Measurements from ENCODE around the gene ACBD5.
"Not testable (repeated sequence)": the region's sequence is repeated elsewhere in the genome, so short reads cannot be mapped to it uniquely, and the experiment has no call there.

ACBD5 gene, protein sequence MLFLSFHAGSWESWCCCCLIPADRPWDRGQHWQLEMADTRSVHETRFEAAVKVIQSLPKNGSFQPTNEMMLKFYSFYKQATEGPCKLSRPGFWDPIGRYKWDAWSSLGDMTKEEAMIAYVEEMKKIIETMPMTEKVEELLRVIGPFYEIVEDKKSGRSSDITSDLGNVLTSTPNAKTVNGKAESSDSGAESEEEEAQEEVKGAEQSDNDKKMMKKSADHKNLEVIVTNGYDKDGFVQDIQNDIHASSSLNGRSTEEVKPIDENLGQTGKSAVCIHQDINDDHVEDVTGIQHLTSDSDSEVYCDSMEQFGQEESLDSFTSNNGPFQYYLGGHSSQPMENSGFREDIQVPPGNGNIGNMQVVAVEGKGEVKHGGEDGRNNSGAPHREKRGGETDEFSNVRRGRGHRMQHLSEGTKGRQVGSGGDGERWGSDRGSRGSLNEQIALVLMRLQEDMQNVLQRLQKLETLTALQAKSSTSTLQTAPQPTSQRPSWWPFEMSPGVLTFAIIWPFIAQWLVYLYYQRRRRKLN

DNA sequence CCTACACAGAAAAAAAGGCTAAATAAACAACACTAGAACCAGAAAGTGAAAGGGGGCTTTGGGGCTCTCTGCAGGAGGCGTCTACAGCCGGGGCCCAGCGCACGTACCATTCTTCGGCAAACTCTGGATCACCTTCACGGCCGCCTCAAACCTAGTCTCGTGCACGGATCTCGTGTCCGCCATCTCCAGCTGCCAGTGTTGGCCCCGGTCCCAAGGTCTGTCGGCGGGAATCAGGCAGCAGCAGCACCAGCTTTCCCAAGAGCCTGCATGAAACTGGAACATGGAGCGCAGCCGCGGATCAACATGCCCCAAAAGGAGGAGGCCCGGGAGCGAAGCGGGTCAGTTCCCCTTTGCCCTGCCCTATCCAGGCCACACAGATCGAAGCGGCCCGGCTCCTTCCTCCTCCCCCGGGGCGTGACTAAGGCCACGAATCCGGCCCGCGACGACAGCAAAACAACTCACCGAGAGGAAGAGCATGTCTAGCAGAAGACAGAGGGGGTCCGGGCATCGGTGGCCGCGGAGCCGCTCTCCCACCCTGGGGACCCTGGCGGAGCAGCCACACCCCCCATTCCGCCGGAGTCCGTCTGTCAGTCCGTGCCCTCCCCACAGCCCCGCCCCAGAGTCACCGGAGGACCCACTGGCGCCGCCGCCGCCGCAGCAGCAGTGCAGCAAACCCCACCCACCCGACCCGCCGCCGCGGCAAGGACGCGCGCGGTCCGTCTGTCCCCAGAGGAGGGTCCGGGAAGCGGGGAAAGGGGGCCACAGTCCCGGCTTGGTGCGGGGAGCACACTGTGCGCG, at the start of gene ACBD5:
Gene ACBD5, minus strand, starts transcription at position 586 of the 798 bp plus-strand sequence. Its CDS starts 109 bp downstream, at position 477.
- peak; percentile 55 for DNase-seq (ENCODE audit: low spot score)

DNA sequence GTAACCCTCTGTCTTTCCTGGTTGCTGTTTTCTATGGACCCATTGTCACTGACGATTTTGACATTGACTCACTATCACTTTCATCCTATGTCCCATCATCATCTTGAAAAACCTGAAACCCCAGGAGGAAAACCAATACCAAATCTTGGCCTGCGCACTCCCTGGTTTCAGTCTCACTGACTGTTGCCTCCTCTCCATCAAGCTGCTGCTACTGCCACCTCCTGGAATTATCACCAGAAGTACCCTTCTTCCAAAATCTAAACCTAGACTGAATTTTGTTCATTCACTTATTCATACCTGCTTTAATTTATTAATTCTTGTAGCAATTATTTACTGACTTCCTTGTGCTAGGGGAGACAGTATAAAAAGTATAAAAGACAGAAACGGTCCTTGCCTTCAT, 44.5 kb upstream of the ACBD5 start:
- DNase-seq (ENCODE audit: low spot score): no peak

DNA sequence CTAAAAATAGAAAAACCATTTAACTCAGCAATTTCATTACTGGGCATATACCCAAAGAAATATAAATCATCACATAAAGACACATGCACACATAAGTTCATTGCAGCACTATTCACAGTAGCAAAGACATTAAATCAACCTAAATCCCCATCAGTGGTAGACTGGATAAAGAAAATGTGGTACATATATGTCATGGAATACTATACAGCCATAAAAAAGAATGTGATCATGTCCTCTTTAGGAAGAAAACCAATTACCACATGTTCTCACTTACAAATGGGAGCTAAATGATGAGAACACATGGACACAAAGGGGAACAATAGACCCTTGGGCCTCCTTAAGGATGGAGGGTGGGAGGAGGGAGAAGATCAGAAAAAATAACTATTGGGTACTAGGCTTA, 36.0 kb upstream of the ACBD5 start:
- no peak for DNase-seq (ENCODE audit: low spot score)

DNA sequence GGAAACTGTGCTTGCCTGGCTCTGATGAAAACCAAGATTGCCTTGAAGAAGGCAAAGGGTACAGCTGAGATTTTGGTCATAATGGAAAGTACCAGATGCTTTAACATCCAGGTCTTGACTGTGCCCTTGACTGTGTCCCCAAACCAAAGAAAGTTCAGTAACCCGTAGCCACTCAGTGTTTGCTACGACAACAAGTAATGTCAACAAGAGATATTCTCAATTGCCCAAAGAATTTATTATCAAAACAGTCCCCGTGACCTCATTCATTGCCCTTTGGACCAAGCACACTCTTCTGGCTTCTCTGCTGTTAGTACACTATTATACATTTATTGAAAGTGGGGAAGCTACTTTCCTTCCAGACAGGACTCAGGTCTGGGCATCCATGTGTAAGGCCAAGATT, 25.4 kb upstream of the ACBD5 start:
- not testable (repeated sequence) for DNase-seq (ENCODE audit: low spot score)

DNA sequence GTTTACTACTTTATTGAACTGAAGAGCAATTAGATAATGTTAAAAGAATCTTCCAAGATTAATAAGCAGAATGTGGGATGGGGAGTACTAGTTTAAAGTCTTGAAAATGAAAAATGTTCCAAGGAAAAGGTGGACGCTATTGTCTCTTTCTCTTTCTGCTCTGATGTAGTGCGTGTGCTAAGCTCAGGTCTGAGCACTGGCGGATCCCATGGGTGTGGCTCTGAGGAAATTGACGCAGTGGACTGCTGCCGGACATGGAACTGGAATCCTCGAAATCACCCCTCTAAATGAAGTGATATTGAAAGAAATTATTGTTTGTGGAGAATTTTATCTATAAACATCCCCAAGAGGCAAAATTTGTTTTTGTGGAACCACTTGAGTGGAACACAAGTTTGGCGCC, 22.2 kb upstream of the ACBD5 start:
- DNase-seq (ENCODE audit: low spot score): not testable (repeated sequence)

DNA sequence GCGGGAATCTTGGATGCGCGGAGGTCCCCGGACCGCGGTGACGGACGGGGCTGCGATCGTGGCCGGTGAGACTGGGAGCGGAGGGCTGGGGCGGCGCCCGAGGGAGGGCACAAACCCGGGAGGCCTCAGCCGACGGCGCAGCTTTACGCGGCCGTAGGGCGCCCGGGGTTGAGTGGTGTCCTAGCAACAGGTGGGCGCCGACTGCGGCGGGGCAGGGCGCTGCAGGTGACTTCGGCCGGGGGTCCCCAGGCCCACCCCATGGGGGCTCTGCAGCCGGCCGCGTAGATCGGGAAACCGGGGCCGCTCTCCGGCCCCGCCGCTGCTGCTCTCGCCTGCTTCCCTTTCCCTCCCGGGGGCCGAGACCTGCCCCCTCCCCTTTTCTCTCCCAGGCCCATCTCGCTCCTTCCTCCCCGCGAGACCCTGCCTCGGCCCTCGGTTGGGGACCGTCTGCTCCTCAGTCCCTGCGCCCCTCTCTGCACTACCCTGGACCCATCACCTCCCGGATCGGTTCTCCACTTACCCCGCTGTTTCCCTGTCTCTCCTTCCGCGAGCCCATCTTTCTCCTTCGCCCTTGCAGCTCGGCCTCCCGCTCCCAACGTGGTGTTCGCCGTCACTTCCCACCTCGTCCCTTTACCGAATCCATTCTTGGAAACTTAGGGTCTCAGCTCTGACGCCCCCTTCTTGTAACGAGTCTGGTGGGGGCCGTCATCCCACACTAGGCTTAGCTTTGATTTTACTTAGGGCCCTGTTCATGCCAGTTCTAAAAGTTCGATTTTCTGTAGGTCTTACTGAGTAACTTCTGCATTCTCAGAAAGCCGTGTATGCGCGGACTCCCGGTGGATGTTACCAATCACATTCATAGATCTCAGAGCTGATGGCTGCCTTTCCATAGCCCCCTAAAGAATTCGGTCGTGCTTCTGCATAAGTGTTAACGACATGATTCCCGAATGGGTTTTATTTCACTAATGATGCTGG, 18.5 kb upstream of the ACBD5 start:
- DNase-seq (ENCODE audit: low spot score): no peak

DNA sequence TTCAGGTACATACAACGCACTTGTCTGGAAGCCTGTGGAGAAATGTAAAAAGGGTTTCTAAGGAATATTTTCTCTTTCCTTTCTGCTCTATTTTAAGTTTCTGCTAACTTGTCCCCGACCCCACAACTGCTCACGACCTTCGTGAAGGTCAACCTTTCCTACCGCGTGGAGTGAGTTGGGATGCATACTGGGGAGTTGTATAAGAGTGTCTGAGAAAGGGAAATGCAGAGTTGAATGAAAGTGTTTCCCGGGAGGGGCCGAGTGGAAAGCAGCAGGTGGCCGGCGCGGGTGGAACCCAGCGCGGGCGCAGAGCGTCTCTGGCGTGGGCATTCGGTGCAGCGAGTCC, 17.9 kb upstream of the ACBD5 start:
- DNase-seq (ENCODE audit: low spot score): no peak

DNA sequence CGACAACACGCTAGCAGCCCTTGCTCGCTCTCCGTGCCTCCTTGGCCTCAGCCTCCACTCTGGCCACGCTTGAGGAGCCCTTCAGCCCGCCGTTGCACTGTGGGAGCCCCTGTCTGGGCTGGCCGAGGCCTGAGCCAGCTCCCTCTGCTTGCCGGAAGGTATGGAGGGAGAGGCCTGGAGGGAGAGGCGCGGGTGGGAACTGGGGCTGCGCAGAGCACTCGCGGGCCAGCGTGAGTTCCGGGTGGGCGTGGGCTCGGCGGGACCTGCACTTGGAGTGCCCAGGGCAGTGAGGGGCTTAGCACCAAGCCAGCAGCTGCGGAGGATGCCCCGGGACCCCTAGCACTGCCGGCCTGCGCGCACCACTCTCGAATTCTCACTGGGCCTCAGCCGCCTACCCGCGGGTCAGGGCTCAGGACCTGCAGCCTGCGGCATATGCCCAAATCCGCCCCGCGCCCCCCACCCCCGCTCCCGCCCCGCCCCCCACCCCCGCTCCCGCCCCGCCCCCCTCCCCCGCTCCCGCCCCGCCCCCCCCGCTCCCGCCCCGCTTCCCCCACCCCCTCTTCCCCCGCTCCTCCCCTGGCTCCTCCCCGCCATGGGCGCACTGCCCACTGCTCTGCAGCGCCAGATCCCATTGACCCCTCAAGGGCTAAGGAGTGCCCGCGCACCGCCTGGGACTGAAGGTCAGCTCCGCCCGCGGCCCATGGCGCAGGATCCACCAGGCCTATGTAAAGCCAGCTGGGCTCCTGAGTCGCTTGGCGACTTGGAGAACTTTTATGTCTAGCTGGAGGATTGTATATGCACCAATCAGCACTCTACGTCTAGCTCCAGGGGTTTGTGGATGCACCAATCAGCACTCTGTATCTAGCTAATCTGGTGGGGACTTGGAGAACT, 15.9 kb upstream of the ACBD5 start:
- DNase-seq (ENCODE audit: low spot score): no peak

DNA sequence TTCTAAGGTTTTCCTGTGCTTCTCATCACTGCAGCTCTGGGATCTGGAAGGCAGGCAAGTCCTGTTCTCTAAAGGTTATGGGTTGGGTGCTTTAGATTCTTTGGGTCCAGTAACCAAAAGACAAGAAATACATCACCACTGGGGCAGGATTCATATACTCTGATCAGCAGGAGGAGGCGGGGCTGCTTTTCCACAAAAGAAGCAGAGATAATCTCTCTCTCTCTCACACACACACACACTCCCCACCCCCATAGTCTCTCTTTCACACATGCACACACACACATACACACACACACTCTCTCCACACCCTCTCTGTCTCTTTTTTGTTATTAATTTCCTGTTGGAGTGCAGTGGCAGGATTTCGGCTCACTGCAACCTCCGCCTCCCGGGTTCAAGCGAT, 13.0 kb upstream of the ACBD5 start:
- DNase-seq (ENCODE audit: low spot score): no peak

DNA sequence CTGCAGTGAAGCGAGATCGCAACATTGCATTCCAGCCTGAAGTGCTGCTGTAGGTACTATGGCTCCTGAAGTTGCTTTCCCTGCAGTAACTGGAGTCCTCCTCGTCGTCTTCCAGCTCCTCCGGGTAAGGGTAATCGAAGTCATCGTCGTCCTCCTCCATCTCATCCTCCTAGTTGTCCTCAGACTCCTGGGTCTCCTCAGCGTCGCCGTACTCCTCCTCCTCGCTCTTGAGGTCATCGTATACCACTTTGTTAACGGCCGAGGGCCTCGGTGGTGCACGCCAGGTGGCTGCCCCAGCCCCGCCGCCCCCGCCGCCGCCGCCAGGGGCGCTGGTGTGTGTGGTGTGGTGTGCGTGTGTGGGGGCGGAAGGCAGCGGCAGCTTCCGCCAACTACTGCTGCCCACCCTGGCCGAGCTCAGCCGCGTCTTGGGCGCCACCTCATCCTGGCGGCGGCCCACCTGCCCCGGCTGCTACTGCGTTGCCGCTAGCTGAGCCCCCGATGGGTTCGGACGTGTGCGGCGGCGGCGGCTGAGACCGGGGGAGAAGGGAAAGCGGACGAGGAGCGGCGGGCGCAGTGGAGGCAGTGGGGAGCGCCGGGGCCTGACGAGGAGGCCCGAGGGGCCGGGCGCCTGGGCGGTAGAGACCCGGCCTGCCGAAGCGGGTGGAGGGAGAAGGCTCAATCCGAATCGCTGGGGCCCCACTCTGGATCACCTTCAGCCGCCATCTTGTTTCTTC, 11.8 kb upstream of the ACBD5 start:
- DNase-seq (ENCODE audit: low spot score): peak; percentile 28

DNA sequence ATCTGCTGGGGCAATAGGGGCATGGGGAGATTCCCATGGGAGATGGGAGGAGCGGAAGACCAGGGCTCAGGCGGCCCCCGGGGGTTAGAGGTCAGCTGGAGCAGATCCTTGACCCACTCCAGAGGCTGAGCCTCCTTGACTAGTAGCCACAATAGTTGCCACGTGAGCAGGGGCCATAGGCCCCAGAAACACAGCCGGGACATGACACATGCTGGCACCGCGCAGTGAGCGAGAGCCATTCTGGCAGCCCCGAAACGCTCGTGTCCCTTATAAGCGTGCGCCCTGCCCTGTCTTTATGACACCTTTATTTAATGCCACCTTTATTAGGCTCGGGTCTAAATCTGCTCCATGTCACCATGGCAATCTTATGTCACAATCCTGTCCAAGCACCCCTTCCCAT, 11.0 kb upstream of the ACBD5 start:
- no peak for DNase-seq (ENCODE audit: low spot score)

DNA sequence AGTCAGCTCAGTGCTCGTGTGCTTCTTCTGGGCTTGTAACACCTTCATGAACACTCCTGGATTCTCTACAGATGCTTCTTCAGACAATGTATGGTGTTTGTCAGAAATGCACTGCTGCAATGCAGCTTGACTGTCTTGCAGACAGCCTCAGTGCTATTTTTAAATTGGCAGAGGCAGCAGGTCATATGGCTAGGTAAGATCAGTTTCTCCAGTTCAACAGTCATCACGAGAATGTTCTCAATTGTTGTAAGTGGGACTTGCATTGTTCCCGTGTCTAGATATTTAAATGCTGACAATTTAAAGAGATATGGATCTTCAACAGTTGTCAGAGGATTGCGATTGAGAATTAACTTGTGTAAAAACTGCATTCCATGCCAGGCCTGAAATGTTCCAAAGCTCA, 7.6 kb upstream of the ACBD5 start:
- DNase-seq (ENCODE audit: low spot score): no peak

DNA sequence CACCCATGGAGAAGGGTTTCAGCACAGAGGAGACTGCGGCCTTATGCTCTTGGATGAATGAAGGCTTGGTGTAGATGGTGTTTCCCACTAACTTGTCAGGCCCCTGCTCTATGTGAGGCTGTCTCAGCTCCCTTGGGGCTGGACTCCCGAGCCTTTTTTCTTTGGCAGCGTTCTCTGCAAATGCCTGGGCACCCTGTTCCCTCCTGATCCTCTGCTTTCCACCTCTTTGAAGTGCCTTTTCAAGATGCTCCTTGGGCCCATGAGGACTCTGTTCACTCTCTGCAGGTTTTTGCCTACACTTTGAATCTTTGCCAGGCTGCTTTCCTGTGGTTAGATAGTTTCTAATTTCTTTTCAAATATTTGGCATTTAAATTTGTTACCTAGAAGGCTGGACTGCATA, 6.8 kb upstream of the ACBD5 start:
- no peak for DNase-seq (ENCODE audit: low spot score)

DNA sequence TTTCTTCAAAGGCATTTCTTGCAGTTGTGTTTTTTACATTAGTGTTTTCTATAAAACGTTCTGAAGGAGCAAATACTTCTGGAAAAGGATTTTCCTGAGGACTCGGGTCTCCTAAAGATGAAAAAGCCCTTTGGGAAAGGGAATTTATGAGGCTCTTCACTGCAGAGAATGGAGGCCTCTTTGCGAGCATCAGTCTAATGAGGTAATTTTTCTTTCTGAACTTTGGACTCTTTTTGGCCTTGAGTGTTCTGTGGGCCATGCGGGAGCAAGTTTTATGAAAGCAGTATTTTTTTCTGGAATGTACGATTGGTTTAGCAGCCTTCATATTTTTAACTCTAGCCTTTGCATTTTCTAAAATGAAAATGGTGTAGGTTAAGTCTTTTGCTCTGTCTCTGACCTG, 6.4 kb upstream of the ACBD5 start:
- no peak for DNase-seq (ENCODE audit: low spot score)

DNA sequence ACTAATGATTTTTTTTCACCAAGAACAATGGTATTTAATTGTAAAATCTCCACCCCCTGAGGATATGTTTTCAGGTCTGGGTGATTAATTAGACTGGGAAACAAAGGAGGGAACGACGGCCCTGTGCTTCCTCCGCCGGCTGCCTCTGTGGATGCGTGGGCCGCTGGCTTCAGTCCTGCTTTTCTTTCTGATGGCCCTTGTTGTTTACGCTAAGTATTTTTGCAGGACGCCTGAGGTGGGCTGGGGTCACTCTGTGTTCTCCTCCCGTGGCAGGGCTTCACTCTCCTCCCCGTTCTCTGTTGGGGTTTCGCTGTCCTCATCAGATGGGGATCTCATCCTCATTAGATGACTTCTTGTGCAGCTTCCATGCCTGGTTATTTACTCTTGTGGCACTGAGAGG, 5.2 kb upstream of the ACBD5 start:
- DNase-seq (ENCODE audit: low spot score): no peak

DNA sequence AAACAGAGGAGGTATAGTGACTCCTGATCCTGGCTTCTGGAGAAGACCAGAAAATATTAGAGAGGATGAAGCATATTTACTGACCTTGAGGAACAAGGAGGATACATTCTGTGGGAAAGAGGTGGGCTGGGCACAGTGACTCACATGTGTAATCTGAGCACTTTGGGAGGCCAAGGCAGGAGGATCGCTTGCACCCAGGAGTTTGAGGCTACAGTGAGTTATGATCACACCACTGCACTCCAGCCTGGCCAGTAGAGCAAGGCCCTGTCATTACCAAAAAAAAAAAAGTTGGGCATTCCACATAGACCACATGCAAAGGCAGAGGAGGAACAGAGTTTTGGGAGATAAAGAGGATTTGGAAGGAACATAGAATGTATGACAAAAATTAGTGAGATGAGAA, 4.4 kb upstream of the ACBD5 start:
- no peak for DNase-seq (ENCODE audit: low spot score)

DNA sequence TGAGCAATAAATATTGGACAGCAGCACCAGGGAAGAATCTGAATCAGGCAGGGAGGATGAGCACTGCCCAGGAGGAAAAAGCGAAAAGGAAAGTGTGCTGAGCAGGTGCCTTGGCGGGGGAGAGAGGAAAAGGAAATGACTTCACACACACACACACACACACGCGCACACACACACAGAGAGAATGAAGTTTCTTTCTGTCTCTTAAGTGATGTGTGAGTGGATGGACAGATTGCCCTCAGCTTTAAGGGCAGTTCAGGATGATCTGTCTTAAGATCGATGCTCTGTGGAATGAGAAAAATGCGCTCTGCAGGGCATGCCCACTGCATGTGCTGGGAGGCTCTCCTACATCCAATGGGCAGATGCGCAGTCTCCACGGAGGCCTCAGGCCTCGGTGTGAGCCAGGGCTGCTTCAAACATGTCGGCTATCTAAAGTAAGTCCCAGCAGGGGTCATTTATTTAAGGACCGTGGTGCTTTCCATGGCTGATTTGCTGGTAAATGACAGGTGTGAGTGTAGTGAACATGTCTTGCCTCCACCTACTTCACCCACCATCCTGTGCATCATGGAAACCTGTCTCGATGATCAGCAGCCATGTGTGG, 2.5 kb upstream of the ACBD5 start:
- DNase-seq (ENCODE audit: low spot score): peak; percentile 7

DNA sequence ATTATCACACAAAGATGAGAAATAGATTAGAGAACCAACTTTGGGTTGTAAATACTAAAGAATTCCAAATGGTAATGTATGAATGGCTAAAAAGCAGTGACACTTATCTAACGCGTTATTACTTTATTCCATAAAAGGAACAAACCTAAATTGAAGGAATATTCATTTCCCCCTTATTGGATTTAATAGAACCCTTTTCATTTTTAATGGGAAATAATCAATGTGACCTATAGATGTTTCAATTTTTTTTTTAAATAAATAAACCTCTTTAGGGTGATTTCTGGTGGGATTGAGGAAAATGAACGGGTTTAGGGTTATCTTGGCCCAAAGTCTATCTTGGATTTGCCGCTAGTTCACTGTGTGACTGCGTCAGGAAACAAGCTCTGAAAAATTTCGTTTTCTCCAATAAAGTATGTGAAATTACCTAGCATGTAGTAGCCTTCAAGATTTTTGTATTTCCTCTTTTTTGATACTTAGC, 1.9 kb upstream of the ACBD5 start:
- no peak for DNase-seq (ENCODE audit: low spot score)

DNA sequence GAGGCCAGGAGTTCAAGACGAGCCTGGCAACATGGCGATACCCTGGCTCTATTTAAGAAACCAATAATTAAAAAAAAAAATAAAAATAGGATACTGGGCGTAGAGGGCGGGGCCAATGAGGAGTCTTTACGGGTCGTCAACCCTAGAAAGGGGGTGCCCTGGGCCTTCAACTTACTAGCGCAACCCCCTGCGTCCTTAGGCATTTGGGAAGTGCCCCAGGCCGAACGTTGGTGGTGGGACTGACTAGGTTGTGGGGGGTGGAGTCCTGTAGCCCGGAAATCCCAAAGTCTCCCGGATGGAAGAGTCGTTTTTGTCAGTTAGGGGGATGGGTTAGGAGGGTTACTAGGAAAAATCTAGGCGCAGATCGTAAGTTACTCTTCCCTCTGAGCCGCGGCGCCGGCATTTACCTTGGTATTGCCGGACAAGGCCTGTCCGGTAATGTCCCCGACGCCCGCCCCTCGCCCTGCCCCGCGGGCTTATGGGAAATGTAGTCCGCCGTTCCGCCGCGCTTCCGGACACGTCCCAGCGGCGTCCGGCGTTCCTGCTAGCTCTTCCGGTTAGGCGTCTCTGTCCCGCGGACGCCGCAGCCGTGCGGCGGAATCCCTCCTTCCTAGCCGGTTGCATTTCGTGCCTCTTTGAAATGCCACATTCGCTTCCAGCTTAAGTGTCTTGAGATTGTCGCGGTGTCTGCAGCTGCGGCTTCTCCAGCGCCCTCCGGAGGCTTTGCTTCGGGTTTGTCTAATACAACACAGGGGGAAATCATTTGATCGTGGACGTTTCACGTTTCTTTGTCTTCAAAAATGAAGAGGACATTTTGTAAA, 1.3 kb upstream of the ACBD5 start:
- DNase-seq (ENCODE audit: low spot score): peak; percentile 67

Data from COLO829 (cell line).